ENCODE measurements around the gene PDE8A. TPM values are rescaled to one million over a fixed set of nuclear protein-coding genes. Genes with fewer than 3 reads are reported as not detected.
"Not testable (repeated sequence)": the region's sequence is repeated elsewhere in the genome, so short reads cannot be mapped to it uniquely, and the experiment has no call there.

The PDE8A gene
- total and polyA plus RNA-seq, 5 donors = 11.5 to 24.7 (median 19.4) TPM

DNA sequence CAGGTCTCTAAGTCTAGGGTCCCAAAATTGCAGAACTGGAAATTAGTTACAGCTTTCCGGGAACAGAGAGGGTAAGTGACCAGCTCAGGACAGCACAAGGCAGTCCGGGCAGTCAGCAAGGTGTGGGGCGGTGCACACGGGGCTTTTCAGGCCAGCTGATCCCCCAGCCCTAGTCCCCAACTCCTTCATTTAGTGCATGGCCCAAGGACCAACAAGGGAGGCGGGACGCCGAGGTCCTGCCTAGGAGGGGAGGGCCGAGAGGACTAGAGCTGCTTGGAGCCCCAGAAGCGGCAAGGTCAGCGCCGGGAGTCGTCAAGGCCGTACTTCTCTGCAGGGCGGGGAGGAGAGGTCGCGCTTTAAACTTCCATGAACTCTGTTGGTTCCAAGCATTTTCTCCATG is 2.0 kb upstream of the PDE8A start:
- ATAC-seq (no peak), DNase-seq (peak; percentile 29 to 73 (median 67))
- H3K27ac ChIP-seq (ENCODE audit: low read length) = no peak overlapping the region
- peaks cover 3% of the 10 kb centered on the region for H3K4me1 ChIP-seq (ENCODE audit: control insufficient read depth, insufficient read depth, low read length)
- no peaks in the 10 kb centered on the region for H3K9me3 ChIP-seq (ENCODE audit: control insufficient read depth, low read length)
- 27% methylated on average over 16 of the region's 16 CpGs for WGBS
- H3K4me3 ChIP-seq (ENCODE audit: low read length) = no peak overlapping the region
- intact Hi-C loops (cut with DNase I) = no loop called here
- H3K27me3 ChIP-seq (ENCODE audit: control insufficient read depth, insufficient read depth) = no peaks in the 10 kb centered on the region

DNA sequence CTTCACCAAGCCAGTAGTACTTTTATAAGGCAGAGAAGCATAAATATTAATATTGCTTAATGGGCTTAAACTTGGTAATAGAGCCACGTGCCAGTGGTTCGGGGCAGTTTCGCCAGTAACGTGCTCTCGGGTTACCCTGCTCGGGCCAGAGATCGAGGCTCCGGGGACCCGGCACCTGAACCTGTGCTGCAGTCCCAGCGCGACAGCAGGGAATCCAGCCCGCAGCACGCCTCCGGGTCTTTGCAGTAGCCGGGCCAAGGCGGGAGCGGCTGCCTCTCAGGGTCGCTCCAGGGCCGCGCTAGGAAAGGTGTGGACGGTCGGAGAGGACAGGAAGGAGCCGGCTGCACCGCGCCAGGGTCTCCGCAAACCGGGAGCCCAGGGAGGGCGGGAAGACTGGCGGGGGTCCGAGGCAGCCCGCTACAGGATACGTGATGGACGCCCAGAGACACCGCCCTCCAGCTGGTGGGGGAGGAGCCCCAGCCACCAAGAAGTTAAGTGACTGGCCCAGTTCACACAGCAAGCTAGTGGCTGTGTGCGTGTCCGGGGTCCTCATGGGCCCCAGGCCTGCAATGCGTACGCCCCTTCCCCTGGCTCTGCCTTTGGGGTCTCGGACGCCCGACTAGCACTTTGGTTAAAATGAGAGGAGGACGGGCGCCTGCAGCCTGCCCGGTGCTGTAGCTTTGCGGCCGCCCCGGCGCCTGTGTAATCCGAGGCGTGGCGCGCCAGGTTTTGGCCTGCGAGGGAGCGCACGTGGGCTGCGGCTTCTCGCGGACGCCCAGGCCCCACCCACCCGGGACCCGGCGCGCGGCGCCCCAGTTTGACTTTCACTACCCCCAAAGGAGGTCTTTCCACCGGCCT is 1.2 kb upstream of the PDE8A start:
- under 1% methylated on average over 66 of the region's 66 CpGs for whole genome bisulfite sequencing
- peak overlapping the region; percentile 92 for H3K27ac ChIP-seq (ENCODE audit: low read length)
- peak; percentile 81 to 86 for ATAC-seq
- no peaks in the 10 kb centered on the region for H3K9me3 ChIP-seq (ENCODE audit: control insufficient read depth, low read length)
- H3K4me3 ChIP-seq (ENCODE audit: low read length) = peak overlapping the region; percentile 85
- intact Hi-C loops (cut with DNase I) = no loop called here
- H3K27me3 ChIP-seq (ENCODE audit: control insufficient read depth, insufficient read depth) = no peaks in the 10 kb centered on the region
- peaks cover 4% of the 10 kb centered on the region for H3K4me1 ChIP-seq (ENCODE audit: control insufficient read depth, insufficient read depth, low read length)
- DNase-seq = peak; percentile 88 to 95 (median 93)

DNA sequence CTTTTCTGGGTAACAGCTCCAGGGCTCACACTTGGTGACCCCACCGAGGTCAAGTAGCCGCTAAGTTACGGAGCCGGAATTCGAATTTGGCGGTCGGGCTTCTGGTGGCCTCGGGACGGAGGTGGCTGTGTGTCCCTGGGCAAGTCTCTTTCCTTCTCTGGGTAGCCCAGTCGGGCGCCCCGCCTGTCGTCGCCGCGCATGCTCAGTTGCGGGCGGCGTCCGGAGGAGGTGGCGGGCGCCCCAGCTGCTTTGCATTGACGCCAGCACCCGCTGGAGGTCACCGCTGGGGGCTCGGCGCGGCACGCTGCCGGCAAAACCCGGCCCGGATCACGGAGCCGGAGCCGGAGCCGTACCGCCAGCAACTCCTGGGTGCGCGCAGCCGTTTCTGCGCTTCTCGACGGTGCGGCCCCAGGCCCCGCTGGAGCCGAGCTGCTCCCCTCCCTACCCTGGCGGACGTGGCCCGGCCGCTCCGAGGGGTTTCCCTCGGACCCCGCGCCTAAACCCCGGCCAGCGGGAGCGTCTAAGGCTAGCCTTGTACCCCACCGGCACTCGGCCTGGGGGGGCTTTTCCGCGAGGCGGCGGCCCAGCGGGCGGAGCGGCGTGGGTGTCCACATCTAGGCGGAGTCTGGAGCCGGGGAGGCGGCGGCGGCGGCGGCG is 474 bp upstream of the PDE8A start:
- intact Hi-C loops (cut with DNase I) = no loop called here
- DNase-seq = peak; percentile 96 to 98 (median 98)
- ATAC-seq = peak; percentile 94
- H3K4me1 ChIP-seq (ENCODE audit: control insufficient read depth, insufficient read depth, low read length) = peaks cover 3% of the 10 kb centered on the region
- peak overlapping the region; percentile 92 for H3K27ac ChIP-seq (ENCODE audit: low read length)
- no peaks in the 10 kb centered on the region for H3K9me3 ChIP-seq (ENCODE audit: control insufficient read depth, low read length)
- under 1% methylated on average over 75 of the region's 75 CpGs for WGBS
- peak overlapping the region; percentile 85 for H3K4me3 ChIP-seq (ENCODE audit: low read length)
- H3K27me3 ChIP-seq (ENCODE audit: control insufficient read depth, insufficient read depth) = no peaks in the 10 kb centered on the region

DNA sequence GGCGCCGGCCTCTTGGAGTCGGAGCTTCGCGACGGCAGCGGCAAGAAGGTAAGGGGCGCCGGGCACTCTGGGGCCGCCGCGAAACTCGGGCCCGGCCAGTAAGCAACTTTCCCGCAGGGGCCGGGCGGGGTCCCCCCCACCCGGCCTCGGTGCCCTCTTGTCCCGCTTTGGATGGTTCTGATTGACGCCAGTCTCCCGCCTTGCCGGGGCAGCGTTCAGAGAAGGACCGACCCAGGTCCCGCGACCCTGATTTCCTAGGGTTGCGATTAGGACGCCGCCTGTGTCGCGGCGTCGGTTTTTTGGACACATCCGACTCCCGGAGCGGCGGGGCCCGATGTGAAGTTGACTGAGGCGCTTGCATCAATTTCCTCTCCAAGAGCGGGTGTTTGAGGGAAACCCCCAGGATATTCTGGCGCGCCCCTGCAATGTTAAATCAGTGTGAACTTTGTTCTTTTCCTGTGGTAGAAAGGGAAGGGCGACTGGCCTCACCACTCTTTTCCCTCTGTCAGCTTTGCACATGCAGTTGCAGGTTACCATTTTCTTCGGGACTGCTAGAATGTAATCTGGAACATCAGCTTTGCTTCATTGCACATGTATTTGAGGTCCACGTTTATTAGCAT is 755 bp downstream of the PDE8A start:
- DNase-seq = peak; percentile 57 to 78 (median 77)
- no peaks in the 10 kb centered on the region for H3K27me3 ChIP-seq (ENCODE audit: control insufficient read depth, insufficient read depth)
- ATAC-seq = no peak
- intact Hi-C loops (cut with DNase I) = no loop called here
- no peaks in the 10 kb centered on the region for H3K9me3 ChIP-seq (ENCODE audit: control insufficient read depth, low read length)
- H3K4me1 ChIP-seq (ENCODE audit: control insufficient read depth, insufficient read depth, low read length) = peaks cover 3% of the 10 kb centered on the region
- H3K27ac ChIP-seq (ENCODE audit: low read length) = peak overlapping the region; percentile 82
- peak overlapping the region; percentile 85 for H3K4me3 ChIP-seq (ENCODE audit: low read length)
- WGBS = 4% methylated on average over 46 of the region's 46 CpGs

DNA sequence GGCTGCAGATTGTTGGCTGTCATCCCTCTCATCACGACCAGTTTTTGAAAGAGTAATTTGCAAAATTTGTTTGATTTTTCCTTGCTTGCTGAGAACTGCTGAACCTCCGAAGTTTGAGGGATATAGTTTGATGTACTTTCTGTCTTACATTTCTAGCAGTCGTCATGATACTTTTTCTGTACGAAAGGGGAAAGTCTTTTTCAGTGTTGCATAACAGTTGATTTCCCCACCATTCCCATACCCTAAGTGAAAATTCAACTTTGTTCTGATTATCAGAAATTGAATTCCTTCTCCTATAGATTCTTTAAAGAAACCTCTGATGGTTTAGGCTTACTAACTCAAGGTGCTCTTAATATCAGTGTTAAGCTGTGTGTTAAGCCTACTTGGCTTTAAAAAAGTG is 1.6 kb downstream of the PDE8A start:
- intact Hi-C loops (cut with DNase I) = no loop called here
- no peaks in the 10 kb centered on the region for H3K9me3 ChIP-seq (ENCODE audit: control insufficient read depth, low read length)
- H3K27ac ChIP-seq (ENCODE audit: low read length) = no peak overlapping the region
- peak overlapping the region; percentile 85 for H3K4me3 ChIP-seq (ENCODE audit: low read length)
- H3K27me3 ChIP-seq (ENCODE audit: control insufficient read depth, insufficient read depth) = no peaks in the 10 kb centered on the region
- no peak for ATAC-seq
- DNase-seq = no peak
- peaks cover 3% of the 10 kb centered on the region for H3K4me1 ChIP-seq (ENCODE audit: control insufficient read depth, insufficient read depth, low read length)
- 28% methylated on average over 4 of the region's 4 CpGs for WGBS

DNA sequence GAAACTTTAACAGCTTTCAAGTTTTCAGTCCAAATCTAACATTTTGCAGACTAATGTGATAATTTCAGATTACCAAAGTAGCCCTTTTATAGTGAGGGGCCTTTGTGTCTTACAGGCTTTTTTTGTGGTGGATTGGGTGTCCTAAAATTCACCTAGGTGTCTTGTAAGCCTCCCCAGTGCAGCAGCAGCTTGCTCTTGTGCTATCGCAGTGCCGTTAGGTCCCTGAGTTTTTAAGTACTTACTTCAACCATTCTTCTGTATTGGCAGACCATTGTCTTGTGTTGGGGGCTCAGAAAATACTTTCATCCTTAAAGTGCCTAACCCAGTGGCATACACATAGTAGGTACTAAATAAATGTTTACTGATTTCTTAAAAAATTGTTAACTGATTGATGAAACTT is 2.1 kb downstream of the PDE8A start:
- Histone ChIP-seq H3K4me3 (ENCODE audit: low read length) (peak overlapping the region; percentile 85), H3K27me3 (ENCODE audit: control insufficient read depth, insufficient read depth) (no peaks in the 10 kb centered on the region), H3K4me1 (ENCODE audit: control insufficient read depth, insufficient read depth, low read length) (peaks cover 3% of the 10 kb centered on the region), H3K9me3 (ENCODE audit: control insufficient read depth, low read length) (no peaks in the 10 kb centered on the region), H3K27ac (ENCODE audit: low read length) (no peak overlapping the region)
- DNase-seq (no peak), ATAC-seq (no peak)
- 44% methylated on average over 2 of the region's 2 CpGs for WGBS
- intact Hi-C loops (cut with DNase I) = no loop called here

DNA sequence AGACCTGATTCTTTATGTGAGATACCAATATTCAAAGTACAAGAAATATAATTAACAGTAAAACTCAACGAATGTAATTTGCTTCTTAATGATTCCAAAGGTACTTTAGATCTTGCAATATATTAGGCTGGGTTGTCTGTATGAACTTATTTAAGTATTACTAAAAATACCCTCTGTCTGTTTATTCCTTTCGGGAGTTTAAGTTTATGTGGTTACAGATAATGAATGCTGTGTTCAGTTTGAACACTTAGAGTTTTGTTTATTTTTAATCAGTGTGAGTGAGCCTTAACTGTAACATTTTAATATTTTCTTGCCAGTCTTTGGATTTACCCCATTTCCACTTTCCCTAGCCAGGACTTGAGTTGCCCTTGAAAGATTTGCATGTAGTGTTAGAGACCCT is 3.5 kb downstream of the PDE8A start:
- Histone ChIP-seq H3K9me3 (ENCODE audit: control insufficient read depth, low read length) (no peaks in the 10 kb centered on the region), H3K27ac (ENCODE audit: low read length) (no peak overlapping the region), H3K4me3 (ENCODE audit: low read length) (no peak overlapping the region), H3K4me1 (ENCODE audit: control insufficient read depth, insufficient read depth, low read length) (peaks cover 9% of the 10 kb centered on the region), H3K27me3 (ENCODE audit: control insufficient read depth, insufficient read depth) (no peaks in the 10 kb centered on the region)
- DNase-seq = no peak
- intact Hi-C loops (cut with DNase I) = no loop called here
- WGBS = 51% methylated on average over 2 of the region's 2 CpGs
- no peak for ATAC-seq

DNA sequence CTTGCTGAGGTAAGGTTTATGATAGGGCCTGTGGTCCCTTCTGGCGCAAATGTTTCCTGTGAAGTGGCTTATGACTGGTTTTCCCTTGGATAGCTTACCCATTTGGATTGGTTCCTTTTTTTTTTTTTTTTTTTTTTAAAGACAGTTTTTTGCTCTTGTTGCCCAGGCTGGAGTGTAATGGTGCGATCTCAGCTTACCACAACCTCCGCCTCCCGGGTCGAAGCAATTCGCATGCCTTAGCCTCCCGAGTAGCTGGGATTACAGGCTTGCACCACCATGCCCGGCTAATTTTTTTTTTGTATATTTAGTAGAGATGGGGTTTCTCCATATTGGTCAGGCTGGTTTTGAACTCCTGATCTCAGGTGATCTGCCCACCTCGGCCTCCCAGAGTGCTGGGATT is 5.7 kb downstream of the PDE8A start:
- ATAC-seq; H3K4me3 ChIP-seq (ENCODE audit: low read length); H3K27me3 ChIP-seq (ENCODE audit: control insufficient read depth, insufficient read depth); DNase-seq; H3K9me3 ChIP-seq (ENCODE audit: control insufficient read depth, low read length); H3K27ac ChIP-seq (ENCODE audit: low read length); intact Hi-C loops (cut with DNase I): not testable (repeated sequence)
- 96% methylated on average over 9 of the region's 9 CpGs for WGBS
- peaks cover 13% of the 10 kb centered on the region for H3K4me1 ChIP-seq (ENCODE audit: control insufficient read depth, insufficient read depth, low read length)

DNA sequence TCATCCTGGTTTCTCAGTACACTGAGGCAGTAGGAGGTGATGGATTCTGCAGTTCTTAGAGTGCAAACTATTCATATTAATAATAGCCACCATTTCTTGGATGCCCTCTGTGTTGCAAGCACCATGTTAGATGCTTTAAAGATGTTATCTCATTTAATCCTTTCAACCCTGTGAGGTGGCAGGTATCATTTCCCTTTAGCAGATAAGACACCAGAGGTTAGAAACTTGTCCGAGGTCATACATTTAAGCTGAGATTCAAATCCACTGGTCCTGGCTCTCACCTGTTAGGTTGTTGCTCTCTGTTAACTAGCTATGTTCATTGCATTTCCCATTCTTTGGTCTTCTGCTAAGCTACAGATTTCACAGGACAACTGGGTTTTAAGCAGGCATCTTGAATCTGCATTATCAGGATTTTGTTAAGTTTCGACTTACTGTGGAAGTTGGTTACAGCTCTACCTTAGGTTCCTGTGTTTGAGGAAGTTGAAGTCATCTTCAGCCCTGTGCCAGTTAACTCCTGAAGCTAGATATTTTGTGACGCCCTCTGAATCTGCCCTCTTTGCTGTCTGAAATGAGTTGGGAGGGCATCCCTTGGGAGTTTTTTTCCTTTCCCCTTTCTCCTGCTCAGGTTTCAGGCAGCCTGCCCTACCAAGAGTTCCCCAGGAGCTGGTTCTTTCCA is 6.4 kb downstream of the PDE8A start:
- intact Hi-C loops (cut with DNase I) = no loop called here
- DNase-seq (no peak), ATAC-seq (no peak)
- H3K4me1 ChIP-seq (ENCODE audit: control insufficient read depth, insufficient read depth, low read length) = peaks cover 15% of the 10 kb centered on the region
- WGBS = 67% methylated on average over 3 of the region's 3 CpGs
- H3K27ac ChIP-seq (ENCODE audit: low read length) = no peak overlapping the region
- no peaks in the 10 kb centered on the region for H3K27me3 ChIP-seq (ENCODE audit: control insufficient read depth, insufficient read depth)
- no peaks in the 10 kb centered on the region for H3K9me3 ChIP-seq (ENCODE audit: control insufficient read depth, low read length)
- no peak overlapping the region for H3K4me3 ChIP-seq (ENCODE audit: low read length)

DNA sequence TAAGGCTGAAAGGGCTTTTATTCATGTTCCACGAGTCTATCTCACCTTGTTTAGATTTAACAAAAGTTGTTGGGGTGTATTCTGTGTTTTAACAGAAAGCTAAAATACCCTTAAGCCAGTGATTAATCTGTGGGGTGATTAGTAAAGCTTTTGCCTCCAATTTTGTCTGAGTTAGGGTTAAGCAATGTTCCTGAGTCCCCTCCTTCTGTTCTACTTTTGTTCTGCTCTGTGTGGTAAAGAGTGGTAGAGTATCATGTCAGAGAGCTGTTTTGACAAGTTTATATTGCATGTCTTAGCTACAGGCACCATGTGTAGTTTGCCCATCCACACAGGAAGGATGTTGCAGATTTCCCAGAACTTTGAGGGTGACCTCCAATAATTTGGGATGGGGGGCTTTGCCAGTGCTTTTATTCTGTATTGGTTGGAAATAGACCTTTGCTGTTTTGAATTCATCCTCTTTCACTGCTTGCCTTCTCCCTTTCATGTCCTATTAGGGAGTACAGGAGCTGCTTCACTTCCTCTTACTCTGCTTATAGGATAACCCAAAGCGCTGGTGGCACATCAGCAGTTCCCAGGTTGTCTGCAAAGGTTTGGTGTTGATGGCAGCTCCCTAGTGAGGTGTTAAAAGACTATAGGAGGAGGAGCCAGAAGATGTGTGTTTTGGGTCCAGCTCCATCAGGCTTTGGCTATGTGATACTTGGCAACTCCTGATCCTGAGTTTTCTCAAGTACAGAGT is 7.4 kb downstream of the PDE8A start:
- H3K27me3 ChIP-seq (ENCODE audit: control insufficient read depth, insufficient read depth) = no peaks in the 10 kb centered on the region
- DNase-seq = no peak
- intact Hi-C loops (cut with DNase I) = no loop called here
- no peak overlapping the region for H3K4me3 ChIP-seq (ENCODE audit: low read length)
- no peaks in the 10 kb centered on the region for H3K9me3 ChIP-seq (ENCODE audit: control insufficient read depth, low read length)
- 86% methylated on average over 2 of the region's 2 CpGs for WGBS
- ATAC-seq = no peak
- no peak overlapping the region for H3K27ac ChIP-seq (ENCODE audit: low read length)
- peaks cover 15% of the 10 kb centered on the region for H3K4me1 ChIP-seq (ENCODE audit: control insufficient read depth, insufficient read depth, low read length)
